SH-SY5Y (cell line): ENCODE results near the gene GALNT5.

Experiments
- GATA2 ChIP-seq: IDR thresholded peaks from 2 replicates; pipeline ENCODE4 v1.6.1; 2011; ENCODE audit warnings: mild to moderate bottlenecking, low read depth, low read length
- GATA3 ChIP-seq: IDR thresholded peaks from 2 replicates; pipeline ENCODE4 v1.6.1; 2011; ENCODE audit warnings: low read depth, mild to moderate bottlenecking, low read length, moderate library complexity

DNA sequence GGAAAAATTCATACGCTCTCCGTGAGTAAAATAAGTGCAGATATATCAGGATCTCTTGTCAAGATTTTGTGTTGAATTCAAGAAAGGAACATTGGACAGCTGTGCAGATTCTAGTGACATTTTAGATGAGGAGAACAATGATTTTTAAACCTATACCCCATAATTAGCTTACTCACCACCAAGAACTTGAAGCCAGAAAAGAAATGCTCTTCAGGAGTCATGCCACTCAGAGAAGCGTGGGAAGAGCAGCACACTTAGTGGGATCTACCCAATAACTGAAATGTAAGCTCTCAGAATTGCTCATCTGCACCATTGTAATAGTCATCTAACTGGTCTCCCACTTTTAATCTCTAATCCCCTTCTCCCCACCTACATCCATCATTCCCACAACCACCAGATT lies 77.3 kb downstream of the GALNT5 start:
- TF ChIP-seq GATA2 (no peak), GATA3 (no peak)
